Stimulated activated naive CD8-positive, alpha-beta T cell treated with anti-CD3 and anti-CD28 coated beads, Interleukin-15, Interleukin-2, amounts not matched to agents 100 U/mL and 50 U/mL, for 24 hours (primary cell): ENCODE measurements around the gene GH1.
"Not testable (repeated sequence)": the region's sequence is repeated elsewhere in the genome, so short reads cannot be mapped to it uniquely, and the experiment has no call there.

Experiments
- ATAC-seq: fragments of 150-1000 bp; cut with Tn5 transposase; one replicate; pipeline ENCODE4 v1.10.0; 2021
- DNase-seq: peaks from one replicate; pipeline ENCODE4 v3.0.0; 2021

The GH1 gene

DNA sequence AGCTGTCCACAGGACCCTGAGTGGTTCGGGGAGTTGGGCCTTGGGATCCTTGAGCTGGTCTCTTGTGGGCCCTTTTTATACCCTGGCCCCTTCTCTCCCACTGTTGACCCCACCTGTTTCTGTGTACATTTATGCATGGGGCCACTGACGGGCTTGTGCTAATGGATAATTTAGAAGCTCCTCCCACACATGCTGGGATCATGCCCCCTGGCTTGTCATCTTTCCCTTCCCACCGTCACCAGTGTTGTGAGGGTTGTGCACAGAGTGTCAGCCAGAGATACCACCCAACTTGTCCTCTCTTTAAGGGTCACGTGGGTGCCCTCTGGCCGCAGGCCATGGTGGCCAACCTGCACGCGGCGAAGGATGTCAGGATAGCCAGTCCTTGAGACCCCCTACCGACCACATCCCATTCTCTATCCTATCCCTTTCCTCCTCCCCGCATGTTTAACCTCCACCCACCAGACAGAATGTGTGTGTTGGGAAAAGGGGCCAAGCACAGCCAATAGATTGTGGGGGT lies at the start of gene GH1:
Gene GH1 (minus strand): TSS at position 51 of the 517 bp plus-strand sequence. CDS start 63 bp downstream, outside the sequence.
- not testable (repeated sequence) for DNase-seq

DNA sequence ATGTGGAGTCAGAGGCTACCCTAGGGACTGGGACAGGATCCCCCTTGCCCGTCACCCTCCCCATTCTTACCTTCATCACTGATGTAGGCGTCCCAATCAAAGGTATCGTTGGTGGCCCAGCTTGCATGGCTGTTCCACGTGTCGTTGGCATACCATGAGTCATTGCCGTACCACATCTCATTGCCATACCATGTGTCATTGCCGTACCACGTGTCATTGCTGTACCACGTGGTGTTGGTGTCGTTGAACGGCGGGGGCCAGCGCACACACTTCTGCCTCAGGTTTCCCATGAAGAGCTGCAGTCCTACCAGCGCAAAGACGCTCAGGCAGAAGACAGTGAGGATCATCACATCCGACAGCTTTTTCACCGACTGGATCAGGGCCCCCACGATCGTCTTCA lies 49.3 kb upstream of the GH1 start:
- ATAC-seq (peak; percentile 44), DNase-seq (no peak)

More for the DNA sequence above, at the start of gene GH1:
- not testable (repeated sequence) for ATAC-seq

DNA sequence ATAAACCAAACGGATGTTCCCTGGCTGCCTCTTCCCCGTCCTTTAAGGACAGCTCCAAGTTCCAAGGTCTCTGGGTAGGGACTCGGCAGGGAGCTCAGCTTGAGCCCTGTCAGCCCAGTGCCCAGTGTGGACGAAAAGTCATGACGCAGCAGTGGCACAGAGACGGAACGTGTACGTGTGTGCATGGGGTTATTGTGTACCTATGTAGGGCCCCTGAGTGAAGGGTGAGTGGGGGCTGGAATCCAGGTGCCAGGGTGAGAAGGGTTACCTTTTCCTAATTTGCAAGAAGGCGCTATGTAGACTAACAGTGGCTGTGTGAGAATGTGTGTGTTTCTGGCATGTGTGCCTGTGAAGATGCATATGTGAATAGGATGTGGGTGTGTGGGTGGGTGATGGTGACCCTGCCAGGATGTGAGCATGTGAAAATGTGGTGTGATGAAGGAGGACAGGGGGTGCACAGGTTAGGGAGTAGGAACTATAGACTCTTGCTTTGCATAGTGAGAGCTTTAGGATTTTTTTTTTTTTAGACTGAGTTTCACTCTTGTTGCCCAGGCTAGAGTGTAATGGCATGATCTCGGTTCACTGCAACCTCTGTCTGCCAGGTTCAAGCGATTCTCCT lies 48.1 kb upstream of the GH1 start:
- DNase-seq (no peak), ATAC-seq (peak; percentile 69)

DNA sequence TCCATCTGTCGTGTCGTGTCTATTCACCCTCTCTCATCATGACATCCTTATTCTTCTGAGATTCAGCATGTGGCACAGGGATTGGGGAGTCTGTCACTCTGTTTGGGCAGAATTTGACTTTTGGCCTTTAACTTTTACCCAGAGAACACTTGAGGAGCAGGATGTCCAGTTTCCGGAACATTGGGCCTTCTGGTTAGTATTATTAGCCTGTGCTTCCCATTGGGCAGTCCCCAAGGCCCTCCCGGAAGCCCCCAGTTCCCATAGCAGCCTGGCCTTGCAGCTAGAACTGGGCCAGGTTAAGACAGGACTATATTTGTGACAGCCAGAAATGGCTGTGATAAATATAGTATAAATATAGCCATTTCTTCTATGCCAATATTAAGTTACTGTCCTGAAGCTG lies 44.5 kb upstream of the GH1 start:
- no peak for DNase-seq
- no peak for ATAC-seq

DNA sequence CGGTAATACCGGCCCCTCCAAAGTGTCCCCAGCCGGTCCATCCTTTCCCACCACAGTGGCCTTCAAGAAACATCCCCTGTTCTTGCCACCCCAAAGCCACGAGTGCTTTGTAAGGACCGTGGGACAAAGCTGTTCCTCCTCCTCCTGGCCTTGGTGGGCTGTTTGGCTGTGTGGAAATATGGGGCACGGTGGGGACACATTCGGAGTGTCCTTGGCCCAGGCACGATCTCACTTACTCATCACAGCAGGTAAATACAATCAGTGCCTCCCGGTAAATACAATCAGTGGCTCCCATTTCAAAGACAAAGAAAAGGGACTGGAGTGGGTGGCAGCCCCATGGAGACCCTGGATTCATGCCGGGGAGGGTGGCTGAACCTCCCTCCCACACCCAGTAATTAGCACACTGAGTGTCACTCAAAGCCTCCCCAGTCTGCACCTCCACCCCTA lies 43.7 kb upstream of the GH1 start:
- ATAC-seq, result no peak
- no peak for DNase-seq

DNA sequence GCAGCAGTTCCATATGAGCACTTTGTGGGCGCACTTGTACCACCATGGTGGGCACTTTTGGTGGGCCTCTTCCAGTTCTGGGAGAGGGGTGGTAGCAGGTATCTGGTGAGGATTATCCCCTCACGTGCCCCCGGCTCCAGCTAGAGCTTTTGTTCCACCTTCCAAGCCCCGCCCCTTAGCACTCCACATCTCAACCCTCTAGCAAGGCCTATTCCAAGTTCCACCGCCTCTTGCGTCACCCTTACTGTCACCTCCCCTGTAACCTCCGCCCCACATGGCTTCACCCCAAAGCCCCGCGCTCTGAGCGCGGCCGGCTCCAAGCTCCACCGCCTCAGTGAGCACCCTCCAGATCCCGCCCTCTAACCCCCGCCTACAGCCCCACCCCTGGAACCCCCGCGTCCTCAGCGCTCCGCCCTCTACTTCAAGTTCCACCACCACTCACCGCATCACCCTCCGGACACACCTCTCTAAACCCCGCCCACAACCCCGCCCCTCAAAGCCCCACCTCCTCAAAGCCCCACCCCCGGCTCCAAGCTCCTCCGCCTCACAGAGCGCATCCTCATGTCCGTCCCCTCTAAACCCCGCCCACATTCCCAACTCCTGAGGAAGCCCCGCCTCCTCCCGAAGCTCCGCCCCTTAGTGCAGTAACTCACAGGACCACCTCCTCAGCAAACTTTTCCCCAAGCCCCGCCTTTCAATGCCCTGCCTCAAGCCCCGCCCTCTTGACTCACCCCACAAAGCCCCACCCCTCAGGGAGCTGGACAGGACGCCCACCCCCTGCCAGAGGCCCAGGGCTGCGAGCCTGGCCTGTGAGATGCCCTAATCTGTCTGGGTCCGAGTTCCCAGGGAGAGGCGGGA lies 42.9 kb upstream of the GH1 start:
- DNase-seq, result peak; percentile 52
- ATAC-seq, result peak; percentile 28

DNA sequence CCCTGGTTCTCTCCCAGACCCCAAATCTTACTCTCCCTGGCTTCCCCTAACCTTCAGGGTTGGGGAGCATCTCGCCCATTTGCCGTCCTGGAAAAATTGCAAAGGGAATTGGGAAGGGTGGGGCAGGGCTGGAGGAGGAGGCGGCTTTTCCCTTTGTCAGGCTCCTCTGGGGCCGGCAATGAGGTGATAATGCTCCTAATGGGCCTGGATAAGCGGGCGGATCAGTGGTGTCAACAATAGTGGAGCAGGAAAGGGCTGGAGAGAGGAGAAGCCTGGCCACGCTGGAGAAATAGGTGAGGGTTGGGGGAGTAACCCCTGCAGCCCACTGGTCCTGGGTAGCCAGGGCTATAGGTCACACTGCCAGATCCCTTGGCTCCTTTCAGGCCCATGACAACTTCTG lies 41.8 kb upstream of the GH1 start:
- DNase-seq, result no peak
- ATAC-seq, result no peak

DNA sequence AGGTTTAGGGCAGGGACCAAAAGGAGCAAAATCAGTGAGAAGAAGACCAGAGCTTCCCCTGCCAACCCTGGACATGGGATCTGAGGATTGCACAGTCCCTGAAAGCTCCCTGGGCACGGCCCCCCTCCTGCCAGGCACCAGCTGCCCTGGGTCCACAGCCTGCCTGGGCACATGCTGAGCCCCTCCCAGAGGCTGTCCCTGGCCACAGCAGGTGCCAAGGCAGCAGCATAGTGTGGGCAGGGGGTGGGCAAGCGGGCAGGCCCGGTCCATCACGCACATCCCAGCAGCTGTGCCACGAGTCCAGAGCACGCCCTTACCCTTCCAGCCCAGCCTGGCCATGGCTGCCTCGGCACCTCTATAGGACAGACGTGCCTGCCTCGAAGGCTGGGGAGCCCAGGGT lies 41.4 kb upstream of the GH1 start:
- DNase-seq, result no peak
- ATAC-seq, result no peak

DNA sequence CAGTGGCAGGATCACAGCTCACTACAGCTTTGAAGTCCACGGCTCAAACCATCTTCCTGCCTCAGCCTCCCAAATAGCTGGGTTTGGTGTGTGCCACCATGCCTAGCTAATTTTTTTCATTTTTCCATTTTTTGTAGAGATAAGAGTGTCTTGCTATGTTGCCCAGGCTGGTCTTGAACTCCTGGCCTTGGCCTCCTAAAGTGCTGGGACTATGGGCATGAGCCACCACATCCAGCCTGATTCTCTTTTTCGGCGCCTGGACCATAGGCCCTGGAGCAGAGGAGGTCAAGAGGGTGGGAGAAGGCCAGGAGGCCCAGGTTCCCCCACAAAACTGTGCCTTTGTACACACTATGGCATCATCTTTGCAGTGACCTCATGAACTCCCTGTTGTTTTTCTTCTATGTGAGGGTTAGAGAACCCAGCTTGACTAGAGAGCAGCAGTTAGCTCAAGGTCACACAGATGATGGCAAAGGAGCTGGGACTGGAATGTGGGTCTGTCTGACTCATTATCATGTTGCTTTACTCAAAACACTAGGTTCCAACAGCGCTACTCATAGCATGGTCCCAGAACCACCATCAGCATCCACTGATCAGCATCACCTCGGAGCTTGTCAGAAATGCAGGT lies 37.8 kb upstream of the GH1 start:
- no peak for DNase-seq
- ATAC-seq, result no peak

DNA sequence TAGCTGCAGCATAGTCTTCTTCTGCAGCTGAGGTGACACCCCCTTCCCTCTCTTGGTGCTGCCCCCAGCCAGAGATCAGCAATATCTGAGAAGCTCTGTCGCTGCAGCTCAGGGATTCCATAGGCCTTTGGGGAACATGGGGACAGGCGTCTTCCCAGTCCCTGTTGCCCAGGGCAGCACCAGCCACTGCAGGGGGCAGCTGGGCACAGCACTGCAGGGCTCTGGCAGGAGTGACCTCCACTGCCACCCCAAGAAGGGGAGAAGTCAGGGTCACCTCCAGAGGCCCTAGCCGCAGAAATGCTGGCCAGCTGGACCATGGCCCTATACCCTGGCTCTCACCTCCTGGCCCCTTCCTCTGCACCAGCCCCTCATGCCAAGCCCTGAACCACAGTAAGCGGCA lies 37.2 kb upstream of the GH1 start:
- DNase-seq (no peak), ATAC-seq (no peak)

DNA sequence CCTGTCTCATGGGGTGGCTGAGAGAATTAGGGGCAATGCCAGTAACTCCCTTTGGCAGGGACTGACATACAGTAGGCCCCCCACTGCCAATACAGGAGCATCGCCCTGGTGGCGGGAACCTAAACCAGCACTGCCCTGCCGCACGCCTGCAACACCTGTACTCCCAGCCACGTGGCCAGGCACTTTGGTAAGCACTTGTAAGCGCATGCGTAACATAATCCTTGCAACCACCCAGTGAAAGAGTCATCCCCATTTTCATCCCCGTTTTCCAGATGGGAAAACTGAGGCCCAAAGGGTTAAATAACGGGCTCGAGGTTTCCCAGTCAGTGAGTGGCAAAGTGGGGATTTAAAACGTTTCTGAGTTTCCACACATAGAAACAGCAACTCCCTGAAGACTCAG lies 36.6 kb upstream of the GH1 start:
- DNase-seq, result no peak
- ATAC-seq, result no peak

DNA sequence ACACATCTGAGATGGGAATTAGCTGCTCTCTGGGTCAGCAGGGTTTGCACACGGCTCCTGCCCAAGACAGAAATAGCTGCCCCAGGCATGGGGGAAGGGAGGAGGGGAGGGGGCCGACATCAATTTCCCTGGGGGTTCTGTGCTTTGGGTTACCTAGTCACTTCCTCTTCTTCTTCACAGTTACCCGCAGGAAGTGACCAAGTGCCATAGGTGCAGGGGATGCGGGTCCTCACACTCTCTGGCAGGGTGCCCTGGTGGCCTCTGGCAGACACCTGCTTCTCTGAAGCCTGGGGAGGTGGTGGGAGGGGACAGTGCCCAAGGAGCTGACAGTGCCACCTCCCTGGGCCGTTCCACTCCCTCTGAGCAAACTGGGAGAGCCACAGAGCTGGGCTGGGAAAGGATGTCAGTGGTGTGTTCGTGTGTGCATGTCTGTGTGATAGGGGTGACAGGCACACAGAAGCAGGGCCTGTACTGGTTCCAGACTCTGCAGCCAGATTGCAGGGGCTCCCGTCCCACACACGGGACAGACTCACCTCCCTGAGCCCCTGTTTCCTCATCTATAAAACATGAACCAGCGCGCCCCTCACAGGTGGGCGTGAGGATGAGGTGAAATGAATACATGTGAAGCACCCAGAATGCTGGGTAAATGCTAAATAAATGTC lies 35.9 kb upstream of the GH1 start:
- ATAC-seq, result peak; percentile 47
- DNase-seq, result peak; percentile 37

DNA sequence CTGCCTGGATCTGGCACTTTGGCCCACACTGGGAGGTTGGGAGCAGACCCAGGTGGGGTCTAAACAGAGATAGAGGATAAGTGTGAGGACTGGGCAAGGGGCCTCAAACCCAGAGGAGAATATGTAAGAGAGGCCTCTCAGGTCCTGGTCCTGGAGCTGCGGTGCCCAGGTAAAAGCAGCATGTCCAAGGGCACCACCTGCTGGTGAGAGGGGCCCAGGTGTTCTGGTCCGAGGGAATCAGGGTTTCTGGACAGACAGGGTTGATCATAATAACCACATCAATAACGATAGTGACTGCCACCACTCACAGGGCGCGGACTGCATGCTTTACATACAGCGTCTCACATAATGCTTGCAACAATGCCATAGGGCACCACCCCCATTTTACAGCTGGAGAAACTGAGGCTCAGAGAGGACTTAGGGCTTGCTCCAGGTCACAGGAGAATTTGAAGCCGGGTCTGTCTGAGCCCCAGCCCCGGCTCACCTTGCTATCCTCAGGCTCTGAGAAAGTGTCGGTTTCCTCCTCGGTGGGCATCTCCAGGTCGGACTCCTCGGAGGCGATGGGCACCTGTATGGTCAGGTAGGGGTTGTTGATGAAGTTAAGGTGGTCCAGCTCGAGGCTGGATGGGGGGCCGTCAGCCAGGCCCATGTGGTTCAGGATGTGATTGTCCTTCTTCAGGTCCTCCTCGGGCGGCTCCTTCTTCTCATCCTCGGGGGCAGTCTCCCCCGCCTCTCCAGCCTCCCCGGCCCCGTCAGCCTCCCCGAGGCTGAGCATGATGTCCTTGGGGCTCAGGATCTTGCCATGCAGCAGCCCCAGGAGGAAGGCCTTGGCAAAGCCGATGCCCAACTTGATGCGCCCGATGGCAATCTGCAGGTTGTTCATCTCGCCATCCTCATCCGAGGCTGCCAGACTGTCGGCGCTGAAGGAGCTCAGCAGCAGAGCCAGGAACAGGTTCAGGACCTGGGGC lies 32.6 kb upstream of the GH1 start:
- ATAC-seq (no peak), DNase-seq (peak; percentile 44)

DNA sequence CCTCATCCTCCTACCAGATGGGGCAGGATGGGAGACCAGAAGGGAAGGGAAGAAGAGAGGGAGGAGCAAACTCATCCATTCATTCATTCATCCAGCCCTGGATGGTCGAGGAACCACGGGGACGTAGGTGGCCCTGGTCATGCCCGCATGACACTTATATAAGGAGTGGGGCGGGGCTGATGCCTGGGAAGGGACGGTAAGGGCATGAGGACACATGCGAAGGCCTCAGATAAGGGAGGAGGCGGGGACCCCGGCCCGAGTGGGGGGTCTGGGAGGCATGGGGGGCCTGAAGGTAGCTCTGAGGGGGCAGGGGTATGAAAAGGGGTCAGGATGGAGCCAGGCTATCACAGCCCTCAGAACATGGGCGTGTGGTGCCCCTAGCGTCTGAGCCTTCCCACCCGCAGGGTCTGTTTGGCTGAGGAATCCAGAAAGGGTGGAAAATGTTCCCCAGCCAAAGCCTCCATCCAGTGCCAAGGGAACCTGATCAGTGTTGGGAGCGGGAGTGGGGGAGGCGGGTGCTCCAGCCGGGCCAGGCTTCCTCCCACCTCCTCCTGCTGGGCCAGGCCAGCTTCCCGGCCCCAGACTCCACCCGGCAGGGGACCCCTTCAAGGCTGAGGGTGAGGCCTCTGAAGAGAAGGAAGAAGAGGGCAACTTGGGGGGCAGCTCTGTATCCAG lies 31.1 kb upstream of the GH1 start:
- DNase-seq (no peak), ATAC-seq (no peak)

DNA sequence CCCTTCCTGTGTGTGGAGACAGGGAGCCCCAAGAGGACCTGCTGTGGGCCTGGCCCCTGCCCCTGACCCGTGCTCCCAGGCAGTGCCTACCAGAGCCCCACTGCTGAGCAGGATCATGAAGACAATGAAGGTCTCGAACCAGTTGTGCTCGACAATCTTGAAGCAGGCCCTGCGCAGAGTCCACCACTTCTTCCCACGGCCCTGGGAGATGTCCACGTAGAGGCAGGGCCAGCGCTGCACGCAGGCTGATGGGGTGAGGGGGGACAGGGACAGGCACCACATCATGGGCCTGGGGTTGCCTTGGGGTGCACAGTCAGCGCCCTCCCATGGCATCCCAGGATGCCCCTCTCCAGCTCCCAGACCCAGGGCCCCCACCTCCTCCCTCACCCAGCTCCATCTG lies 29.9 kb upstream of the GH1 start:
- DNase-seq (no peak), ATAC-seq (no peak)

DNA sequence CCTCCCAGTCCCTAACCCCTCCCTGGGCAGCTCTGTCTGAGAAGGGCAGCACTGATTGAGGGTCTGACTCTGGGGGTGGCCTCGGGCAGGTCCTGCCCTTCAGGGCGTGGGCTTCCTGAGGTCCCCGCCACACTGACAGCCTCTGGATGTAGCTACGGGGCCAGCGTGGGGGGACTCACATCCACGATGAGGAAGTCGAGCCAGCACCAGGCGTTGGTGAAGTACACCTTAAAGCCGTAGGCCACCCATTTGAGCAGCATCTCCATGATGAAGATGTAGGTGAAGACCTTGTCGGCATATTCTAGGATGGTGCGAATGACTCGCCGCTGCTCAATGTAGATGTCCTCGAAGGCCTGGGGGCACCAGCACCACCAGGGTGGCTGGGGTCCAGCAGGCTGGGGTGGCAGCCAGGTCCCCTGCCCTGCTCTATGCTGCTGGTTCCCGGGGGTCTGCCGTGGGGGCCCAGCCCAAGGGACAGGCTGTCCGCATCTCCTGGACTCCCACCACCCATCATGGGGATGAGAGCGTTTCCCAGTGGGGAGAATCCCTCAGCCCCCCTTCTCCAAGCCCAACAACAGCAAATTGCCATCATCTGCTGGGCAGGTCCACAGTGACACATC lies 29.2 kb upstream of the GH1 start:
- DNase-seq (no peak), ATAC-seq (no peak)

DNA sequence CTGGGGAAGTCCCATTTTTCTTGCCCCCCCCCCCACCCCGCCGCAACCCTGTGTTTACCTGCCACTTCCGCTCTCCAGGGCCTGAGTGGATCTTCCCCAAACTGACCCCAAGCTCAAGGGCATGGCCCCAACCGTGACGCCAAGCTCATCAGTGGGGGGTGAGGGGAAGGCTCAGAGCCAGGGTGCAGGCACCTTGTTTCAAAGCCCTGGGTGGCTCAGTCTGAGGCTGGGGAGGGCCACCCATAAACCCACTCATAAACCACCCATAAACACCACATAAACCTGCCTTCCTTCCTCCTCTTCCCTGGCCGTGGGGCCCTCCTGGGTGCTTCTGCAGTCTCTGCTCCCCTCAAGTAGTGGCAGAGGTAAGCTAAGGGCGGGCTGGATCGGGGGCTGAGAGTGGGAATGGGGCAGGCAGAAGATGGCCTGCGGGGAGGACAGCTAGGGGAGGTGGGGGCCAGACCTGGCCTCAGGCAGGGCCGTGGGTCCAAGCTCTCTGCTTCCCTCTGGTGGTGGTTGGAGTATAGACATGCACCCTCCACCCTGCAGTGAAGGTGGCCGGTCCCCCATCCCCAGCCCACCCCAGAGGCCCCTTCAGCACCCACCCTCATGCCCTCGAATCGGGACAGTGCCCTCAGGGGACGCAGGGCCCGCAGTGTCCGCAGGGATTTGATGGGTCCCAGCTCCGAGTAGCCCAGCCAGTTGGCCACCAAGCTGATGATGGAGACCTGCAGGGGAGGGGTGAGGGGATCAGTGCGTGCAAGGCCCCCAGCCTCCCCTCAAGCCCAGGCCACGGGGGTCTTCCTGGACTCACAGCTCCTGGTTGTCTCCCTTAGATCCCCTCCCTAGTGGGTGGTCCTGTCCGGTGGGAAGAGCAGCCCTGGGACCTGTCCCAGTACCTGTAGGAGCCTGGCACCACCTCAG lies 28.1 kb upstream of the GH1 start:
- peak; percentile 77 for DNase-seq
- ATAC-seq, result peak; percentile 73

DNA sequence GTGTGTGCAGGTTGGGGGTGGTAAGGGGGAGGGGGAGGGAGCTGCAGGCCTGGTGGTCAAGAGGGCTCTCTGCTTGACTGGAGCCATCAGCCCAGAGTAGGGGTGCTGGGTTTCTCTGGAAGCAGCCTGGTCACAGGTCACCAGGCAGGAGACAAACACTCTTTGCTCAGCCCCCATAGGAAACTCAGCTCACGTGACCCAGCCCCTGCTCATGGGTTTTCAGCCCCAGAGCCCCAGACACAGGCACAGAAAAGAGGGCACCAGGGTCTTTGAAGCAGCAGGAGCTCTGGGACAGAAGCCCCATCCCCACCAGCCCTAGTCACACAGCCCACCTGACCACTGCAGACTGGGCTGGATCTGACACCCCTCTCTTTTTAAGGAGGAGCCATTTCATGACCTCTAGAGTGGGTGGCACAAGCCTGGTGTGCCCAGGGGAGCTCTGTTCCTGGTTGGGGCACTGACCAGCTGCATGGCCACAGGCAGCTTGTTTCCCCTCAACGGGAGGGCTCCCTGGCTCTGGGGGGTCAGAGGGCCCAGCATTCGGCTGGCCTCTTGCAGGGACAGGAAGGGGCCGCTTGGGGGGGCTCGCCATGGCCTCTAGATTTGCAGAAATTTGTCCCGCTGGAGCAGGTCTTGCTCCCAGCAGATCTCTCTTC lies 27.3 kb upstream of the GH1 start:
- DNase-seq, result peak; percentile 47
- ATAC-seq, result no peak
